IMR-90 (cell line): ENCODE data around the gene SERPINB5.

ENCODE experiments used
- BHLHE40 ChIP-seq: fragments of 150-350 bp; IDR thresholded peaks from 2 replicates; pipeline ENCODE4 v1.6.1; 2016; ENCODE audit warnings: mild to moderate bottlenecking, low read depth, low read length
- CEBPB ChIP-seq: IDR thresholded peaks from 2 replicates; pipeline ENCODE4 v1.6.1; 2012; ENCODE audit warnings: low read depth, low read length, improper control_type of control experiment
- CTCF ChIP-seq: conservative IDR thresholded peaks from 2 replicates; pipeline ENCODE4 v1.5.1; 2012; ENCODE audit warnings: mild to moderate bottlenecking, low read depth, low read length, improper control_type of control experiment
- ELK1 ChIP-seq: fragments of 150-350 bp; IDR thresholded peaks from 2 replicates; pipeline ENCODE4 v1.6.1; 2016; ENCODE audit warnings: low read depth, mild to moderate bottlenecking, low read length, moderate library complexity, borderline replicate concordance
- MAFK ChIP-seq: IDR thresholded peaks from 2 replicates; pipeline ENCODE4 v1.6.1; 2012; ENCODE audit warnings: low read depth, low read length, improper control_type of control experiment
- MAZ ChIP-seq: IDR thresholded peaks from 2 replicates; pipeline ENCODE4 v1.6.1; 2012; ENCODE audit warnings: low read depth, mild to moderate bottlenecking, low read length, improper control_type of control experiment, moderate library complexity, borderline replicate concordance
- MXI1 ChIP-seq: IDR thresholded peaks from 2 replicates; pipeline ENCODE4 v1.6.1; 2012; ENCODE audit warnings: low read depth, mild to moderate bottlenecking, low read length, moderate library complexity, borderline replicate concordance
- NFE2L2 ChIP-seq: fragments of 150-350 bp; IDR thresholded peaks from 2 replicates; pipeline ENCODE4 v1.6.1; 2016; ENCODE audit warnings: low read depth, mild to moderate bottlenecking, low read length
- POLR2A ChIP-seq: IDR thresholded peaks from 2 replicates; pipeline ENCODE4 v1.6.1; 2012; ENCODE audit warnings: mild to moderate bottlenecking, low read depth, low read length
- RAD21 ChIP-seq: IDR thresholded peaks from 2 replicates; pipeline ENCODE4 v1.6.1; 2012; ENCODE audit warnings: low read length, improper control_type of control experiment
- RCOR1 ChIP-seq: IDR thresholded peaks from 2 replicates; pipeline ENCODE4 v1.6.1; 2012; ENCODE audit warnings: mild to moderate bottlenecking, low read length, improper control_type of control experiment; ENCODE audit not compliant: insufficient replicate concordance
- RFX5 ChIP-seq: IDR thresholded peaks from 2 replicates; pipeline ENCODE4 v1.8.0; 2012; ENCODE audit warnings: low read depth, mild to moderate bottlenecking, low read length, moderate library complexity
- SMC3 ChIP-seq: fragments of 150-350 bp; IDR thresholded peaks from 2 replicates; pipeline ENCODE4 v1.6.1; 2016; ENCODE audit warnings: low read depth, mild to moderate bottlenecking, antibody characterized with exemption, low read length, moderate library complexity
- USF2 ChIP-seq: fragments of 150-350 bp; IDR thresholded peaks from 2 replicates; pipeline ENCODE4 v1.6.1; 2017; ENCODE audit warnings: mild to moderate bottlenecking, antibody characterized with exemption, low read length, low read depth

- TF ChIP-seq POLR2A (no peak; the same call in 1 of the 2 replicates), CTCF (peak; percentile 82), BHLHE40 (no peak), SMC3 (peak; percentile 95), ELK1 (no peak), CEBPB (no peak), RCOR1 (no peak), MXI1 (no peak), RFX5 (no peak), MAFK (no peak), MAZ (no peak), RAD21 (peak; percentile 91), USF2 (no peak), NFE2L2 (no peak)
These were observed 41.6 kb downstream of the SERPINB5 start for GRCh38 chr18:63518178-63519012.
